Cardiac muscle cell (in vitro differentiated cells and primary cell): ENCODE measurements around the gene ARID2. TPM values are rescaled to one million over a fixed set of nuclear protein-coding genes. Genes with fewer than 3 reads are reported as not detected.
A peak's percentile ranks its signal among the peaks of the same experiment; 100 is the strongest.

Experiments
- DNase-seq, 2 donors: peaks; one replicate each; pipeline versions ENCODE4 v3.0.0 to v3.0.0-alpha.2; 2010 to 2017; ENCODE audit warnings: low read depth in 1 of 2, low spot score in 1 of 2
- H3K27ac ChIP-seq: fragments of 200-600 bp; sonication (generic); 2 replicates; pipeline ENCODE4 v1.5.1; 2016
- H3K27me3 ChIP-seq: fragments of 200-600 bp; sonication (generic); 2 replicates; pipeline ENCODE4 v1.6.0; 2016; ENCODE audit warnings: control low read depth
- H3K36me3 ChIP-seq: fragments of 200-600 bp; sonication (generic); 2 replicates; pipeline ENCODE4 v1.5.1; 2016; ENCODE audit warnings: control low read depth
- H3K4me1 ChIP-seq: fragments of 200-600 bp; sonication (generic); 2 replicates; pipeline ENCODE4 v1.8.1; 2017; ENCODE audit warnings: low read depth, mild to moderate bottlenecking, mixed run types
- H3K4me3 ChIP-seq: fragments of 200-600 bp; sonication (generic); 2 replicates; pipeline ENCODE4 v1.5.1; 2016; ENCODE audit warnings: mild to moderate bottlenecking
- H3K9me3 ChIP-seq: fragments of 200-600 bp; sonication (generic); 2 replicates; pipeline ENCODE4 v1.5.1; 2017; ENCODE audit warnings: low read depth, mild to moderate bottlenecking, control low read depth
- polyA plus RNA-seq: library from polyadenylated mRNA; unstranded; fragments of >200 nt; fragmentation: Nextera tagmentation; extraction: Ambion mirVana; gene quantifications from 2 replicates; pipeline ENCODE4 v1.2.1, GENCODE V29; 2016
- total RNA-seq: library from RNA; depleted of rRNA; stranded (reverse); fragments of >200 nt; gene quantifications from 2 replicates; pipeline ENCODE4 v1.2.3, GENCODE V29; 2016
- TF ChIP-seq, protein P1 (sequence below): IDR thresholded peaks from 2 replicates; pipeline ENCODE4 v1.5.1; 2012; ENCODE audit warnings: low read depth, mild to moderate bottlenecking, low read length

ARID2 gene
- total and polyA plus RNA-seq, 2 experiments from 2014 or later = 17.3 to 40.3 TPM

GRCh38 chr12:45687081-45688015, 42.2 kb upstream of the ARID2 start:
- Histone ChIP-seq H3K27me3 (no peaks in the 10 kb centered on the region), H3K4me3 (no peak overlapping the region), H3K27ac (no peak overlapping the region), H3K9me3 (no peaks in the 10 kb centered on the region), H3K4me1 (no peaks in the 10 kb centered on the region), H3K36me3 (no peaks in the 10 kb centered on the region)
- TF ChIP-seq, protein P1, sequence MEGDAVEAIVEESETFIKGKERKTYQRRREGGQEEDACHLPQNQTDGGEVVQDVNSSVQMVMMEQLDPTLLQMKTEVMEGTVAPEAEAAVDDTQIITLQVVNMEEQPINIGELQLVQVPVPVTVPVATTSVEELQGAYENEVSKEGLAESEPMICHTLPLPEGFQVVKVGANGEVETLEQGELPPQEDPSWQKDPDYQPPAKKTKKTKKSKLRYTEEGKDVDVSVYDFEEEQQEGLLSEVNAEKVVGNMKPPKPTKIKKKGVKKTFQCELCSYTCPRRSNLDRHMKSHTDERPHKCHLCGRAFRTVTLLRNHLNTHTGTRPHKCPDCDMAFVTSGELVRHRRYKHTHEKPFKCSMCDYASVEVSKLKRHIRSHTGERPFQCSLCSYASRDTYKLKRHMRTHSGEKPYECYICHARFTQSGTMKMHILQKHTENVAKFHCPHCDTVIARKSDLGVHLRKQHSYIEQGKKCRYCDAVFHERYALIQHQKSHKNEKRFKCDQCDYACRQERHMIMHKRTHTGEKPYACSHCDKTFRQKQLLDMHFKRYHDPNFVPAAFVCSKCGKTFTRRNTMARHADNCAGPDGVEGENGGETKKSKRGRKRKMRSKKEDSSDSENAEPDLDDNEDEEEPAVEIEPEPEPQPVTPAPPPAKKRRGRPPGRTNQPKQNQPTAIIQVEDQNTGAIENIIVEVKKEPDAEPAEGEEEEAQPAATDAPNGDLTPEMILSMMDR = no peak
- no peak for DNase-seq

- Histone ChIP-seq H3K9me3 (no peaks in the 10 kb centered on the region), H3K4me1 (no peaks in the 10 kb centered on the region), H3K27ac (no peak overlapping the region), H3K4me3 (no peak overlapping the region), H3K36me3 (no peaks in the 10 kb centered on the region), H3K27me3 (no peaks in the 10 kb centered on the region)
- TF ChIP-seq, protein P1 = no peak
- no peak for DNase-seq
These were observed 41.3 kb upstream of the ARID2 start for GRCh38 chr12:45688183-45688582.

DNA sequence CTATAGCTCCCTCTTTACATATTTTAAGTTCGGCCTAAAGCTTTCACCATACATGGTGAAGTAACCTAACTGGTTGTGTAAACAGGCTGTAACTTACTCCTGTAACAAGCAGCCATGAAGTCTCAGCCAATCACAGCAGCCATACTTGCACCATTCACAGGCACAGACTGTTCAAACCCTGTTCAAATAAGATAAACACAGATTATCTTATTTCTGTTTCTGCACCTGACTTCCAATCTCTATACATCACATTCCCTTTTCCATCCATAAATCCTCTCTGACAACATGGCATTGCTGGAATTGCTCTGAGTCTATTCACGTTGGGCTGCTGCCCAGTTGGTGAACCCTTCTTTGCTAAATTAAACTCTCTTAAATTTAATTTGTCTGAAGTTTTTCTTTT, 34.5 kb upstream of the ARID2 start:
- DNase-seq = peak in 1 of 2 donors; percentile 5
- H3K4me3 ChIP-seq = no peak overlapping the region

GRCh38 chr12:45695606-45696005, 33.9 kb upstream of the ARID2 start:
- no peak overlapping the region for H3K27ac ChIP-seq
- no peaks in the 10 kb centered on the region for H3K27me3 ChIP-seq
- no peaks in the 10 kb centered on the region for H3K9me3 ChIP-seq
- H3K4me1 ChIP-seq = no peaks in the 10 kb centered on the region
- no peak overlapping the region for H3K4me3 ChIP-seq
- TF ChIP-seq, protein P1 = no peak
- DNase-seq = no peak
- no peaks in the 10 kb centered on the region for H3K36me3 ChIP-seq

More for the DNA sequence above, 34.5 kb upstream of the ARID2 start:
- no peaks in the 10 kb centered on the region for H3K9me3 ChIP-seq
- H3K27me3 ChIP-seq = no peaks in the 10 kb centered on the region
- no peaks in the 10 kb centered on the region for H3K36me3 ChIP-seq
- no peak overlapping the region for H3K27ac ChIP-seq
- TF ChIP-seq, protein P1 = no peak
- H3K4me1 ChIP-seq = no peaks in the 10 kb centered on the region

DNA sequence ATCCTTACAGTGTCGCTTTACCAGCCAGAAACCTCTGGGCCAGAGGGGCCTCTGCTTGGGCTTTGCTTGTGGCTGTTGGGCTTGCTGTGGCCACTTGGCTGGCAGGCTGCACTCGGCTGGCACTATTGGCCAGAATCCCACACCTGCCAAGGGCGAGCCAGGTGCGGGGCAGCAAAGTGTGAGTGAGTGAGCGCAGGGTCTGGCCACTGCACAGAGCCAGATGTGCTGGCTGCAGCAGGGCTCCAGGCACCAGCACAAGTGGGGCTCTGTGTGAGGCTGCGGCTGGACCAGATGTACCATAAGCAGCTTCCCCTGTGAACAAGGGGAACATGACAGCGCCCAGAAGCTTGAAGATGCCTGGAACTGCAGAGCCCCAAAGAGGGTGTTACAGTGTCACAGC, 33.5 kb upstream of the ARID2 start:
- Histone ChIP-seq H3K27me3 (no peaks in the 10 kb centered on the region), H3K27ac (no peak overlapping the region), H3K9me3 (no peaks in the 10 kb centered on the region), H3K36me3 (no peaks in the 10 kb centered on the region), H3K4me3 (no peak overlapping the region), H3K4me1 (no peaks in the 10 kb centered on the region)
- no peak for DNase-seq
- TF ChIP-seq, protein P1 = no peak
